SK-N-SH treated with all-trans-retinoic acid at 6 μM for 48 hours (cell line): Measurements from ENCODE around the gene PPP1R18.
"Not testable (repeated sequence)": the region's sequence is repeated elsewhere in the genome, so short reads cannot be mapped to it uniquely, and the experiment has no call there.

Experiments used
- ATAC-seq: fragments of 200-7000 bp; cut with Tn5 transposase; 3 replicates; pipeline ENCODE4 v1.9.1; 2020; ENCODE audit warnings: mild to moderate bottlenecking, moderate library complexity
- ARNTL ChIP-seq: fragments of 450-650 bp; formaldehyde crosslinking; IDR thresholded peaks from 2 replicates; pipeline ENCODE4 v1.5.0; 2020; ENCODE audit warnings: low read depth, mild to moderate bottlenecking, moderate library complexity, borderline replicate concordance
- BACH2 ChIP-seq: fragments of 250-450 bp; sonication (Bioruptor Pico); IDR thresholded peaks from 2 replicates; pipeline ENCODE4 v1.9.0; 2021; ENCODE audit warnings: mild to moderate bottlenecking, borderline replicate concordance
- CSDC2 ChIP-seq: fragments of 250-450 bp; sonication (Bioruptor Pico); IDR thresholded peaks from 2 replicates; pipeline ENCODE4 v1.5.0; 2020; ENCODE audit warnings: mild to moderate bottlenecking, moderate library complexity
- ISL1 ChIP-seq: fragments of 250-450 bp; sonication (Bioruptor Pico); IDR thresholded peaks from 2 replicates; pipeline ENCODE4 v2.1.2; 2022; ENCODE audit warnings: mild to moderate bottlenecking, moderate library complexity
- OSR1 ChIP-seq: fragments of 250-450 bp; sonication (Bioruptor Pico); IDR thresholded peaks from 2 replicates; pipeline ENCODE4 v1.8.0; 2022; ENCODE audit warnings: moderate library complexity, mild to moderate bottlenecking, inconsistent platforms
- PPARA ChIP-seq: fragments of 250-450 bp; sonication (Bioruptor Pico); IDR thresholded peaks from 2 replicates; pipeline ENCODE4 v1.5.0; 2020; ENCODE audit warnings: mild to moderate bottlenecking, borderline replicate concordance
- RARB ChIP-seq: fragments of 250-450 bp; sonication (Bioruptor Pico); IDR thresholded peaks from 2 replicates; pipeline ENCODE4 v1.8.0; 2021; ENCODE audit warnings: mild to moderate bottlenecking, moderate library complexity
- TCF4 ChIP-seq: fragments of 250-450 bp; sonication (Bioruptor Pico); IDR thresholded peaks from 2 replicates; pipeline ENCODE4 v1.8.0; 2021; ENCODE audit warnings: mild to moderate bottlenecking, moderate library complexity, borderline replicate concordance
- TOX ChIP-seq: fragments of 250-450 bp; sonication (Bioruptor Pico); IDR thresholded peaks from 2 replicates; pipeline ENCODE4 v1.8.0; 2021; ENCODE audit warnings: mild to moderate bottlenecking, moderate library complexity, borderline replicate concordance
- ZC3H10 ChIP-seq: fragments of 250-450 bp; sonication (Bioruptor Pico); IDR thresholded peaks from 2 replicates; pipeline ENCODE4 v1.5.1; 2021; ENCODE audit warnings: mild to moderate bottlenecking, moderate library complexity
- ZFP3 ChIP-seq: fragments of 250-450 bp; sonication (Bioruptor Pico); IDR thresholded peaks from 2 replicates; pipeline ENCODE4 v1.5.0; 2020; ENCODE audit warnings: mild to moderate bottlenecking, moderate library complexity
- ZFP30 ChIP-seq: fragments of 450-650 bp; formaldehyde crosslinking; IDR thresholded peaks from 2 replicates; pipeline ENCODE4 v1.5.0; 2022; ENCODE audit warnings: mild to moderate bottlenecking, moderate library complexity
- ZNF565 ChIP-seq: fragments of 450-650 bp; formaldehyde crosslinking; conservative IDR thresholded peaks from 2 replicates; pipeline ENCODE4 v1.5.0; 2020; ENCODE audit warnings: low read depth, mild to moderate bottlenecking, moderate library complexity
- ZNF70 ChIP-seq: fragments of 450-650 bp; formaldehyde crosslinking; IDR thresholded peaks from 2 replicates; pipeline ENCODE4 v1.5.0; 2020; ENCODE audit warnings: mild to moderate bottlenecking, moderate library complexity
- ZNF8 ChIP-seq: fragments of 450-650 bp; formaldehyde crosslinking; IDR thresholded peaks from 2 replicates; pipeline ENCODE4 v1.5.0; 2020; ENCODE audit warnings: mild to moderate bottlenecking, moderate library complexity
- TF ChIP-seq, protein P1 (sequence below): fragments of 250-450 bp; sonication (Bioruptor Pico); IDR thresholded peaks from 2 replicates; pipeline ENCODE4 v1.5.1; 2020; ENCODE audit warnings: low read depth, mild to moderate bottlenecking, moderate library complexity
- TF ChIP-seq, protein P2 (sequence below): fragments of 250-450 bp; sonication (Bioruptor Pico); IDR thresholded peaks from 2 replicates; pipeline ENCODE4 v1.8.0; 2021; ENCODE audit warnings: low read depth, mild to moderate bottlenecking, moderate library complexity, borderline replicate concordance

Gene PPP1R18

DNA sequence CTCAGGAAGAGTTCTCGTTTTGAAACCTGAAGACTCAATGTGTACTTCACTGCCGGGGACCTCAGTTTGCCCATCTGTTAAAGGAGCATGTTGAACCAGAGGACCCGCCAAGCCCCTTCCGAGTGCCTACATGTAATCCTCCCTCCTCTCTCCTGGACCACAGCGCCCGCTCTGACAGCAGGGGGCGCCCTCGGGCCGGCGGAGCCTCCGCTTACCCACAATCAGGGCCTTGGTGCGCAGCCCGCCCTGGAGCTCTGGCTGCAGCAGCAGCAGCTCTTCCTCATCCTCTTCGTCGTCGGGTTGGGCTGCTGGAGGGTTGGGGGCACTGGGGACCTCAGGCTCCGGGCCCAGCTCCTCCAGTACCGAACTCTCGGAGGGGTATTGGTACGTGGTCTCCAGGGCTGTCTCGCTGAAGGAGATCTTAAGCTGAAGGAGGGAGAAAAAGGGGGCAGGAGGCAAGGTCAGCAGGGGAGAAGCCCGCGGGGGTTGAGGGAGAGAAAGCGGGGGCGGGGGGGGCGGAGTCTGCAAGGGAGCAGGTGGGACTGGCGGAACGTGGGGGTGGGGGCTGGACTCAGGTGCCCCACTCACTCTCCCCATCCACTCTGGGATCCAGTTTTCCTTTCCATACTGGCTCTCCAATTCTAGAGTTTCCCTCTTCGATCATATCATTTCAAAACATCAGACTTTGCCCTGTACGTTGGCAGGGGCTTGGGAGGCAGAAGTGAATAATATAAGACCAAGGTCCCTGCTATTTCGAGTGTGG is 7.3 kb downstream of the PPP1R18 start:
- TF ChIP-seq ZNF70 (CRISPR knock-in tag) = no peak
- no peak for TF ChIP-seq RARB (CRISPR knock-in tag)
- TF ChIP-seq, all 23 proteins: peak for 0
- ATAC-seq = peak; percentile 72

DNA sequence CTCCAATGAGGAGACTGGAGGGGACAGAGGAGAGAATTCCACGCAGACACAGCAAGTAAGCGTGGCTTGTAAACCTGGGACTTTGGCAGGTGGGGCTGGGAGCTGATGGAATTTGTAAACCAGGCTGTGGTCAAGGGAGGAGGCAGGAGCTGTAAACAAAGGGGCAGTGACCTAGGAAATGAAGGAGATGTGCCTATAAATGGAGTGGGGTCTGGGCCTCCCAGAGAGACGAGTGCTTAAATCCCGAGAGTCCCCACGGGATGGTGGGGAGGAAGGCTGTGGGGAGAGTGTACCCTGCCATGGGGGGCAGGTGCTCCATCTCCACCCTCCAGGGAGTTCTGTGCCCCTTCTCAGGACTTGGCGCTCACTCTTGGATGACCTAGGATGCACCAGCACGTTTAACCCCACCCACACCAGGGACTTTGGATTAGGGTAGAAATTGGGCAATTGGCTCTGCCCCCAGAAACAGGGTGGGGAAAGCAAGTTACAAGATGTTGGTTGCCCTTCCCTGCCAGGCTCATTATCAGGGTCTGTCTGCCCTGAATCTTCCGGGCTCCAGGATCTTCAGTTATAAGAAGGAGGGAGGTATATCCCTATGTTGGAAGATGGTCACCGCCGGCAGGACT is 9.7 kb downstream of the PPP1R18 start:
- TF ChIP-seq ZNF70 (CRISPR knock-in tag) = no peak
- TF ChIP-seq ARNTL = no peak
- TF ChIP-seq, protein P1, sequence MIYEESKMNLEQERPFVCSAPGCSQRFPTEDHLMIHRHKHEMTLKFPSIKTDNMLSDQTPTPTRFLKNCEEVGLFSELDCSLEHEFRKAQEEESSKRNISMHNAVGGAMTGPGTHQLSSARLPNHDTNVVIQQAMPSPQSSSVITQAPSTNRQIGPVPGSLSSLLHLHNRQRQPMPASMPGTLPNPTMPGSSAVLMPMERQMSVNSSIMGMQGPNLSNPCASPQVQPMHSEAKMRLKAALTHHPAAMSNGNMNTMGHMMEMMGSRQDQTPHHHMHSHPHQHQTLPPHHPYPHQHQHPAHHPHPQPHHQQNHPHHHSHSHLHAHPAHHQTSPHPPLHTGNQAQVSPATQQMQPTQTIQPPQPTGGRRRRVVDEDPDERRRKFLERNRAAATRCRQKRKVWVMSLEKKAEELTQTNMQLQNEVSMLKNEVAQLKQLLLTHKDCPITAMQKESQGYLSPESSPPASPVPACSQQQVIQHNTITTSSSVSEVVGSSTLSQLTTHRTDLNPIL (CRISPR knock-in tag) = no peak
- TF ChIP-seq ZFP3 (CRISPR knock-in tag) = no peak
- ATAC-seq = no peak

DNA sequence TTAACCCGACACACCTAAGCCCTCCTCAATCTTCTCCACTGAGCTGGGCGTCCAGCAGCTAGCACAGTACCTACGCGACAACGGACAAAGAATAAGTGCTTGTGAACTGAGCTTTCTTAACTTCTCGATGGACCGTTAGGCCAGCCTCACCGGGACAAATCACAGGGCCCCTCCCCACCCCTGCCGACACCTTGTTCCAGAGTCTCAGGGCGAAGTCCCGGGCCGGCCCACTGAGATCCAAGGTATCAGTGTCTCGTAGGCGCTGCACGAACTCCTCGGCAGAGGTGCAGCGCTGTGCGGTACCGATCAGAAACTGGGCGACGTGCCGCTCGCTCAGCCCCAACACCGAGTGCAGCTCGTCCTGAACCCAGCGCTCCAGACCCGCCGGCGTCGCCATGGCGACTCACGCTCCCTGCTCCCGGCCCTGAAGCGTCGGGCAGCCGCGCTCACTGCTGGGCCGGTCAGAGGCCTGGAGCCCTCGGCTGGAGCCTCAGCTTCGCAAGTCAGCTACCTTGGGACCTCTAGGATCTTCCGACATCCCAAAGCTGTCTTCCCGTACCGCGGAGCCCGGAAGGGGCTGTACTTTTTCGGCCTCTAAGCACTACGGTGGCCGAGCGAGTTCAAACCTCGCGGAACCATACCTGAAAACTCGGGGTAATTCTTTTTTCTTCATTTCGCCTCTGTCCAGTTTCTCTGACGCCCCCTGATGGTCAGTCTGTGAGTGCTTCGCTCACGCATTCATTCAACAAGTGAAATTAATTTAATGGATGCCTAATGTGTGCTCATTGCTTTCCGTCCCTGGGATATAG is 13.8 kb downstream of the PPP1R18 start, which contains the start of gene DHX16:
Gene DHX16, minus strand, starts transcription at position 562 of the 809 bp plus-strand sequence. Its CDS starts 165 bp downstream, at position 397.
- TF ChIP-seq TOX (CRISPR knock-in tag) (no peak), ISL1 (no peak), ZFP30 (CRISPR knock-in tag) (no peak), ZNF8 (CRISPR knock-in tag) (peak; percentile 23; the same call in 1 of the 2 replicates), RARB (CRISPR knock-in tag) (no peak), ZNF565 (CRISPR knock-in tag) (no peak), CSDC2 (CRISPR knock-in tag) (no peak), BACH2 (CRISPR knock-in tag) (no peak), PPARA (no peak)
- peak; percentile 88 for ATAC-seq

DNA sequence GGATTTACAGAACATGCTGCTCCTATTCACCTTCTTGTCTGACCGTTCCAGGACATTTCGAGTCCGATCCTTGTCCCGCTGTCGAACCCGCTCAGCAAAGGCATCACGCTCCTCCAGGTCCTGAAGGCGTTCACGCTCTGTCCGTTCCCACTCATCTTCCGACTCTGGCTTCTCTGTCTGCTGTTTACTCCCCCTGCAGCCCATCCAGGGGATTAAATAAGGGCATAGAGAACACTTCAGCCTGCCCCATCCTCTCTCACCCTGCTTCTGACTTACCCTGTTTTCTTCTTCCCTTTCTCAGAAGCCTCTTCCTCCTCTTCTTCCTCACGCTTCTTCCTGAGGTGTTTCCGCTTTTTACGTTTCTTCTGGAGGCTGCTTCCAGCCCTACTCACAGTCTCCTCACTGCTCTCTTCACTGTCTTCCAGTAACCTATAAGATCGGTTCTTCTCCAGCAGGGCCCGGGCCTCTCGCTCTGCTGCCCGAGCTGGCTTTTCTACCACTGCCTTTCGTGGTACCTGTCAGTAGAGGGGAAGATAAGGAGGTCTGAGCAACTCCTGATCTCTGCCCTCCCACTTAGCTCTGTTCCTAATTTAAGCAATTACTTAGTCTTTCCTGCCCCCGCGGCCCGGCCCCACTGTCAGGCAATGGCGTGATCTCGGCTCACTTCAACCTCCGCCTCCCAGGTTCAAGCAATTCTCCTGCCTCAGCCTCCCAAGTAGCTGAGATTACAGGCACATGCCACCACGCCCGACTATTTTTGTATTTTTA is 15.5 kb downstream of the PPP1R18 start:
- TF ChIP-seq OSR1 (no peak), ZC3H10 (CRISPR knock-in tag) (no peak)
- TF ChIP-seq, protein P2, sequence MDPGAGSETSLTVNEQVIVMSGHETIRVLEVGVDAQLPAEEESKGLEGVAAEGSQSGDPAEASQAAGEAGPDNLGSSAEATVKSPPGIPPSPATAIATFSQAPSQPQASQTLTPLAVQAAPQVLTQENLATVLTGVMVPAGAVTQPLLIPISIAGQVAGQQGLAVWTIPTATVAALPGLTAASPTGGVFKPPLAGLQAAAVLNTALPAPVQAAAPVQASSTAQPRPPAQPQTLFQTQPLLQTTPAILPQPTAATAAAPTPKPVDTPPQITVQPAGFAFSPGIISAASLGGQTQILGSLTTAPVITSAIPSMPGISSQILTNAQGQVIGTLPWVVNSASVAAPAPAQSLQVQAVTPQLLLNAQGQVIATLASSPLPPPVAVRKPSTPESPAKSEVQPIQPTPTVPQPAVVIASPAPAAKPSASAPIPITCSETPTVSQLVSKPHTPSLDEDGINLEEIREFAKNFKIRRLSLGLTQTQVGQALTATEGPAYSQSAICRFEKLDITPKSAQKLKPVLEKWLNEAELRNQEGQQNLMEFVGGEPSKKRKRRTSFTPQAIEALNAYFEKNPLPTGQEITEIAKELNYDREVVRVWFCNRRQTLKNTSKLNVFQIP (CRISPR knock-in tag) = no peak
- ATAC-seq = 0 out of 3 replicates have a peak, but pooled peaks have one; percentile 17

DNA sequence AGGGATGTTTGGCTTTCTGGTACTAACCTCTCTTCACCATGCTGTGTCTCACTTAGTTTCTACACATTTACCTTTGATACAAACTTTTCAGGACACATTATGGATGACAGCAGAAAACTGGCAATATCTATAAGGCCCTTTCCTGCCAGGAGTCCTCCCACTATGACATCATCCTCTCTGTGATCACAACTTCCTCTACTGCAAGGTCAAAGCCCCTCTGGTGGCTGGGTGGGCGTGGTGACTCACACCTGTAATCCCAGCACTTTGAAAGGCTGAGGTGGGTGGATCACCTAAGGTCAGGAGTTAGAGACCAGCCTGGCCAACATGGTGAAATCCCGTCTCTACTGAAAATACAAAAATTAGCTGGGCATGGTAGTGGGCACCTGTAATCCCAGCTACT is 20.1 kb downstream of the PPP1R18 start:
- not testable (repeated sequence) for ATAC-seq

DNA sequence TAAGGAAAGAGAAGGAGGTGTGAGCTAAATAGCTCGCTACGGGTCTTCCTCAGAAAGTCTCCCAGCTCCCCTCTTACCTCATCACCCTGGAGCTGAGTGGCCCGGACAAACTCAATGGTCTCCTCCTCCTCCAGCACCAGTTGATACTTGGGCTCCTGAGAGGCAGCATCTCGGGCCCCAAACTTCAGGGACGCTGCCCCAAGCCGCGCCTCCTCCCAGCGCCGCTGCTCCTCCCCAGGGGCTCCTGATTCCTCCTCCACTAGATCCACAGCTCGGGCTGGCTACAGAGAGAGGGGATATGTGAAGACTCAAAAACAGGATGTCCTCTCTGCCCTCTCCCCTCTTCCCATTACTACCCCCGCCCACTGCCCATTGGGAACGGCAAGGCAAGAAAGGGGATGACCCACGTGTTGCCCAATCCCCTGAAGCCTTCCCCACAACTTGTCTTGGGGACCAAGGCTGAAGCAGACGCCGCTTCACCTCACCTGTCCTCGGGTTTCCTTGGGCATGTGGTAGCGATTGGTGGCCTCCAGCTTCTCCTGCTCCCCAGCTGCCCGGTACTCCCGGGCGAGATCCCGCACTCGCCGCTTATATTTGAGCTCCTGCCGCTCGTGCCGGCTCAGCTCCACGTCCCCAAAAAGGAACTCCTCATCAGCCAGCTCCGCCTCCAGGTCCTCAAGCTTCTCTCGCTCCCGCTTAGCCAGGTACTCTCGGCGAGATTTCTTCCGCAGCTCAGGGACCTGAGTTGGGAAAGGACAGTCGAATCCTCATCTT is 21.3 kb downstream of the PPP1R18 start:
- ATAC-seq = no peak
- TF ChIP-seq ZNF8 (CRISPR knock-in tag) (no peak), ZFP3 (CRISPR knock-in tag) (no peak), CSDC2 (CRISPR knock-in tag) (no peak), TCF4 (CRISPR knock-in tag) (no peak), ZC3H10 (CRISPR knock-in tag) (no peak)

DNA sequence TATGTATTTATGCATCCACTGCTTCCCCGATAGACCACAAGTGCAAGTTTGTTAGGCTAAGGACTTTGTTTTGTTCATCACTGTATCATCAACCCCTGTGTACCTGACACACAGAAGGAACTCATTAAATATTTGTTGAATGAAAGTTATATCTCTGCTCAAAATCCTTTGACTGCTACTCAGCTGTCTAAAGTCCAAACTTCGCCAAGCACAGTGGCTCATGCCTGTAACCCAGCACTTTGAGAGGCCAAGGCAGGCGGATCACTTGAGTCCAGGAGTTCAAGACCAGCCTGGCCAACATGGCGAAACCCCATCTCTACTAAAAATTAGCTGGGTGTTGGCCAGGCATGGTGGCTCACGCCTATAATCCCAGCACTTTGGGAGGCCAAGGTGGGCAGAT is 28.5 kb downstream of the PPP1R18 start:
- not testable (repeated sequence) for ATAC-seq
